HL-60 (cell line): ENCODE data around the gene ETHE1.

Experiments
- DNase-seq, 2 experiments: peaks; one replicate each; pipeline ENCODE4 v3.0.0-alpha.2; 2010 to 2020; ENCODE audit warnings: low read depth in 1 of 2, low spot score in 1 of 2
- H3K27ac ChIP-seq: fragments of 250-450 bp; sonication (Bioruptor Pico); replicated peaks from 2 replicates; pipeline ENCODE4 v1.5.1; 2020; ENCODE audit warnings: mild to moderate bottlenecking, moderate library complexity
- H3K27me3 ChIP-seq: fragments of 250-450 bp; sonication (Bioruptor Pico); 2 replicates; pipeline ENCODE4 v1.5.1; 2021; ENCODE audit warnings: mild to moderate bottlenecking, moderate library complexity; ENCODE audit not compliant: insufficient read depth, poor library complexity, severe bottlenecking
- H3K4me3 ChIP-seq: replicated peaks from 2 replicates; pipeline ENCODE4 v1.5.1; 2011; ENCODE audit warnings: mild to moderate bottlenecking, control low read depth, low read length; ENCODE audit not compliant: insufficient read depth
- CTCF ChIP-seq: IDR thresholded peaks from one replicate; pipeline ENCODE4 v1.5.1; 2011; ENCODE audit warnings: low read length, control low read depth, inconsistent platforms; ENCODE audit not compliant: insufficient read depth
- GABPA ChIP-seq: IDR thresholded peaks from 2 replicates; pipeline ENCODE4 v1.6.1; 2012; ENCODE audit warnings: low read depth
- POLR2AphosphoS5 ChIP-seq: IDR thresholded peaks from 2 replicates; pipeline ENCODE4 v1.6.1; 2012; ENCODE audit warnings: low read depth
- REST ChIP-seq: IDR thresholded peaks from 2 replicates; pipeline ENCODE4 v1.6.1; 2012; ENCODE audit warnings: low read depth; ENCODE audit not compliant: insufficient replicate concordance
- SPI1 ChIP-seq: IDR thresholded peaks from 2 replicates; pipeline ENCODE4 v1.6.1; 2012; ENCODE audit warnings: low read depth, mild to moderate bottlenecking, borderline replicate concordance

Gene ETHE1

GRCh38 chr19:43560687-43561086 lies 33.7 kb upstream of the ETHE1 start:
- Histone ChIP-seq H3K27ac (0 out of 2 replicates have a peak overlapping the region, but pooled peaks have one; percentile 8), H3K27me3 (no peaks in the 10 kb centered on the region), H3K4me3 (no peak overlapping the region)
- TF ChIP-seq GABPA (no peak), CTCF (peak; percentile 11)
- DNase-seq = no peak

- TF ChIP-seq CTCF = peak; percentile 88
- no peak for TF ChIP-seq POLR2AphosphoS5
- no peak for TF ChIP-seq GABPA
- 0 out of 2 replicates have a peak, but pooled peaks have one; percentile 4 for TF ChIP-seq SPI1
- TF ChIP-seq REST = no peak
- Histone ChIP-seq H3K27ac (no peak overlapping the region), H3K4me3 (no peak overlapping the region), H3K27me3 (no peaks in the 10 kb centered on the region)
- peak; percentile 71 to 85 for DNase-seq
Measured at GRCh38 chr19:43555185-43555770, 28.3 kb upstream of the ETHE1 start.

GRCh38 chr19:43554317-43554895 lies 27.4 kb upstream of the ETHE1 start:
- no peak for DNase-seq
- Histone ChIP-seq H3K27me3 (no peaks in the 10 kb centered on the region), H3K4me3 (no peak overlapping the region), H3K27ac (no peak overlapping the region)
- TF ChIP-seq SPI1 (no peak), GABPA (no peak), REST (no peak), CTCF (no peak), POLR2AphosphoS5 (no peak)

- Histone ChIP-seq H3K27ac (no peak overlapping the region), H3K27me3 (no peaks in the 10 kb centered on the region), H3K4me3 (no peak overlapping the region)
- no peak for DNase-seq
- no peak for TF ChIP-seq CTCF
- TF ChIP-seq REST = no peak
- TF ChIP-seq POLR2AphosphoS5 = no peak
- TF ChIP-seq SPI1 = no peak
- no peak for TF ChIP-seq GABPA
Measured at GRCh38 chr19:43553656-43554055, 26.7 kb upstream of the ETHE1 start.
